Endometrial microvascular endothelial cells (primary cell): ENCODE data around the gene COQ9. TPM values are rescaled to one million over a fixed set of nuclear protein-coding genes. Genes with fewer than 3 reads are reported as not detected.
"Not testable (repeated sequence)": the region's sequence is repeated elsewhere in the genome, so short reads cannot be mapped to it uniquely, and the experiment has no call there.

Experiments used
- in situ Hi-C: cut with HindIII; loops from 2 replicates; pipeline ENCODE4 v1.10.0; 2017; ENCODE audit warnings: low sequenced_read_pairs, low pct_unique_long_range_greater_than_20kb; ENCODE audit errors: inconsistent ontology term
- total RNA-seq: library from RNA; depleted of rRNA; stranded (reverse); fragments of >200 nt; gene quantifications from one replicate; pipeline ENCODE4 v1.2.3, GENCODE V29; 2015; ENCODE audit errors: inconsistent ontology term

Gene COQ9
- total RNA-seq, result 52.5 TPM

- in situ Hi-C loops, result no loop called here
Observed at GRCh38 chr16:57447186-57447962, at the start of gene COQ9, which contains the start of gene CIAPIN1. TSS of gene COQ9 (plus strand) at chr16:57447479. CDS start at chr16:57447506, 27 bp downstream. TSS of gene CIAPIN1 (minus strand) at chr16:57447385. CDS start at chr16:57440928, 6,457 bp downstream.

- in situ Hi-C loops, result not testable (repeated sequence)
Observed at GRCh38 chr16:57397493-57397892, 49.8 kb upstream of the COQ9 start.

- in situ Hi-C loops, result no loop called here
Observed at GRCh38 chr16:57401943-57402640, 45.2 kb upstream of the COQ9 start.

GRCh38 chr16:57403965-57404817, 43.1 kb upstream of the COQ9 start, which contains the start of gene CCL17:
TSS of gene CCL17 (plus strand) at chr16:57404767. CDS start at chr16:57413933, 9,166 bp downstream.
- in situ Hi-C loops, result no loop called here

- in situ Hi-C loops, result no loop called here
Observed at GRCh38 chr16:57405097-57405496, 42.2 kb upstream of the COQ9 start.

GRCh38 chr16:57406881-57407280, 40.4 kb upstream of the COQ9 start:
- in situ Hi-C loops, result no loop called here

- in situ Hi-C loops, result no loop called here
Observed at GRCh38 chr16:57407521-57408353, 39.5 kb upstream of the COQ9 start.

GRCh38 chr16:57409065-57409464, 38.2 kb upstream of the COQ9 start:
- in situ Hi-C loops, result no loop called here

- in situ Hi-C loops, result loop anchor here (10.0 kb wide), 2 partner anchors 115 to 215 kb away; no protein-coding TSS in a partner anchor
Observed at GRCh38 chr16:57409870-57410587, 37.2 kb upstream of the COQ9 start.

GRCh38 chr16:57411362-57411976, 35.8 kb upstream of the COQ9 start:
- in situ Hi-C loops, result loop anchor here (10.0 kb wide), 2 partner anchors 117 to 217 kb away; no protein-coding TSS in a partner anchor

- in situ Hi-C loops, result loop anchor here (10.0 kb wide), 2 partner anchors 118 to 218 kb away; no protein-coding TSS in a partner anchor
Observed at GRCh38 chr16:57412584-57412983, 34.7 kb upstream of the COQ9 start.

- in situ Hi-C loops, result loop anchor here (10.0 kb wide), 2 partner anchors 119 to 219 kb away; no protein-coding TSS in a partner anchor
Observed at GRCh38 chr16:57413301-57413730, 34.0 kb upstream of the COQ9 start.

GRCh38 chr16:57413733-57414132, 33.5 kb upstream of the COQ9 start:
- in situ Hi-C loops, result loop anchor here (10.0 kb wide), 2 partner anchors 119 to 219 kb away; no protein-coding TSS in a partner anchor

GRCh38 chr16:57416084-57416483, 31.2 kb upstream of the COQ9 start:
- in situ Hi-C loops, result loop anchor here (10.0 kb wide), 2 partner anchors 121 to 221 kb away; no protein-coding TSS in a partner anchor

- in situ Hi-C loops, result loop anchor here (10.0 kb wide), 2 partner anchors 125 to 225 kb away; no protein-coding TSS in a partner anchor
Observed at GRCh38 chr16:57419506-57419905, 27.8 kb upstream of the COQ9 start.

- in situ Hi-C loops, result no loop called here
Observed at GRCh38 chr16:57422026-57422944, 25.0 kb upstream of the COQ9 start.
